Endothelial cell of umbilical vein (primary cell): ENCODE measurements around the gene ADM2.

Source experiments
- CTCF ChIP-seq, 2 donors: IDR thresholded peaks; 1 replicate in 1 of 2; 2 replicates in 1 of 2; pipeline ENCODE4 v1.5.1; 2011; ENCODE audit warnings: low read length in 2 of 2, mild to moderate bottlenecking in 2 of 2, moderate library complexity in 2 of 2, control low read depth in 1 of 2, inconsistent platforms in 1 of 2, low read depth in 1 of 2; ENCODE audit not compliant: insufficient read depth in 1 of 2; ENCODE audit errors: extremely low read depth in 1 of 2
- EZH2 ChIP-seq: IDR thresholded peaks from 2 replicates; pipeline ENCODE4 v1.6.1; 2012; ENCODE audit warnings: borderline replicate concordance, low read depth, mild to moderate bottlenecking, moderate library complexity, low read length, inconsistent platforms; ENCODE audit not compliant: severe bottlenecking
- JUN ChIP-seq: IDR thresholded peaks from 2 replicates; pipeline ENCODE4 v1.6.1; 2011; ENCODE audit warnings: borderline replicate concordance, low read depth; ENCODE audit not compliant: insufficient read length, insufficient read depth
- MAX ChIP-seq: IDR thresholded peaks from 2 replicates; pipeline ENCODE4 v1.6.1; 2011; ENCODE audit not compliant: insufficient read depth, insufficient read length
- MYC ChIP-seq: IDR thresholded peaks from one replicate; pipeline ENCODE4 v1.6.1; 2011; ENCODE audit warnings: mild to moderate bottlenecking, low read depth, low read length
- POLR2A ChIP-seq: IDR thresholded peaks from 2 replicates; pipeline ENCODE4 v1.6.1; 2012; ENCODE audit warnings: low read depth, mild to moderate bottlenecking, control low read depth, low read length
- POLR2AphosphoS5 ChIP-seq: IDR thresholded peaks from 2 replicates; pipeline ENCODE4 v1.6.1; 2012; ENCODE audit warnings: low read depth, mild to moderate bottlenecking, control low read depth, low read length, moderate library complexity; ENCODE audit not compliant: insufficient read depth

GRCh38 chr22:50456466-50457234 is 24.7 kb upstream of the ADM2 start:
- TF ChIP-seq CTCF (IDR thresholded peaks at IDR 0.05; ENCODE audit: extremely low read depth in 1 of 2, insufficient read depth in 1 of 2, low read depth in 1 of 2, low read length in 2 of 2) = peak; percentile 7 to 15
- no peak for TF ChIP-seq MAX
- TF ChIP-seq JUN = no peak
- TF ChIP-seq POLR2A = no peak
- no peak for TF ChIP-seq POLR2AphosphoS5
- TF ChIP-seq EZH2 = no peak
- TF ChIP-seq MYC = no peak
